Daoy (cell line): ENCODE results near the gene HIGD1C. TPM values are rescaled to one million over a fixed set of nuclear protein-coding genes. Genes with fewer than 3 reads are reported as not detected.
"Not testable (repeated sequence)": the region's sequence is repeated elsewhere in the genome, so short reads cannot be mapped to it uniquely, and the experiment has no call there.

Experiments
- DNase-seq: peaks from one replicate; pipeline ENCODE4 v3.0.0-alpha.2; 2015; ENCODE audit warnings: low read depth
- total RNA-seq: library from RNA; depleted of rRNA; stranded (reverse); fragments of >200 nt; shearing (Covaris generic); gene quantifications from 2 replicates; pipeline ENCODE4 v1.2.3, GENCODE V29; 2014; rRNA removed

The HIGD1C gene
- total RNA-seq = not detected in 2 replicates

GRCh38 chr12:50952510-50952909 is at the start of gene HIGD1C:
Gene HIGD1C, plus strand, starts transcription at chr12:50952544. Its CDS starts 1,455 bp downstream, at chr12:50953999.
- no peak for DNase-seq

GRCh38 chr12:50908479-50908878 is 43.9 kb upstream of the HIGD1C start:
- DNase-seq = not testable (repeated sequence)

- not testable (repeated sequence) for DNase-seq
These were observed 40.0 kb upstream of the HIGD1C start for GRCh38 chr12:50912361-50912760.

- no peak for DNase-seq
These were observed 39.1 kb upstream of the HIGD1C start for GRCh38 chr12:50913224-50913623.

- DNase-seq = no peak
These were observed 37.4 kb upstream of the HIGD1C start for GRCh38 chr12:50914872-50915484.

- DNase-seq = no peak
These were observed 36.1 kb upstream of the HIGD1C start for GRCh38 chr12:50916292-50916691.

GRCh38 chr12:50918584-50919316 is 33.6 kb upstream of the HIGD1C start:
- no peak for DNase-seq

GRCh38 chr12:50922820-50923219 is 29.5 kb upstream of the HIGD1C start:
- DNase-seq = no peak

GRCh38 chr12:50923361-50924130 is 28.8 kb upstream of the HIGD1C start:
- DNase-seq = no peak

GRCh38 chr12:50924131-50924438 is 28.3 kb upstream of the HIGD1C start:
- DNase-seq = no peak

- peak; percentile 77 for DNase-seq
These were observed 27.7 kb upstream of the HIGD1C start for GRCh38 chr12:50924439-50925341.

GRCh38 chr12:50925342-50925651 is 27.0 kb upstream of the HIGD1C start:
- no peak for DNase-seq

- DNase-seq = no peak
These were observed 26.4 kb upstream of the HIGD1C start for GRCh38 chr12:50925920-50926319.

GRCh38 chr12:50926415-50926814 is 25.9 kb upstream of the HIGD1C start:
- no peak for DNase-seq

- DNase-seq = not testable (repeated sequence)
These were observed 25.4 kb upstream of the HIGD1C start for GRCh38 chr12:50926932-50927331.

- DNase-seq = no peak
These were observed 25.0 kb upstream of the HIGD1C start for GRCh38 chr12:50927356-50927755.

- no peak for DNase-seq
These were observed 24.5 kb upstream of the HIGD1C start for GRCh38 chr12:50927766-50928224.

GRCh38 chr12:50928392-50928791 is 24.0 kb upstream of the HIGD1C start:
- no peak for DNase-seq

GRCh38 chr12:50929831-50930230 is 22.5 kb upstream of the HIGD1C start:
- DNase-seq = no peak

- DNase-seq = peak; percentile 53
These were observed 21.9 kb upstream of the HIGD1C start for GRCh38 chr12:50930477-50930876.

- no peak for DNase-seq
These were observed 19.5 kb upstream of the HIGD1C start for GRCh38 chr12:50932787-50933280.
